ENCODE results near the gene MAG.

MAG gene

GRCh38 chr19:35318679-35319448 lies 26.9 kb downstream of the MAG start:
- peak; percentile 29 for DNase-seq

DNA sequence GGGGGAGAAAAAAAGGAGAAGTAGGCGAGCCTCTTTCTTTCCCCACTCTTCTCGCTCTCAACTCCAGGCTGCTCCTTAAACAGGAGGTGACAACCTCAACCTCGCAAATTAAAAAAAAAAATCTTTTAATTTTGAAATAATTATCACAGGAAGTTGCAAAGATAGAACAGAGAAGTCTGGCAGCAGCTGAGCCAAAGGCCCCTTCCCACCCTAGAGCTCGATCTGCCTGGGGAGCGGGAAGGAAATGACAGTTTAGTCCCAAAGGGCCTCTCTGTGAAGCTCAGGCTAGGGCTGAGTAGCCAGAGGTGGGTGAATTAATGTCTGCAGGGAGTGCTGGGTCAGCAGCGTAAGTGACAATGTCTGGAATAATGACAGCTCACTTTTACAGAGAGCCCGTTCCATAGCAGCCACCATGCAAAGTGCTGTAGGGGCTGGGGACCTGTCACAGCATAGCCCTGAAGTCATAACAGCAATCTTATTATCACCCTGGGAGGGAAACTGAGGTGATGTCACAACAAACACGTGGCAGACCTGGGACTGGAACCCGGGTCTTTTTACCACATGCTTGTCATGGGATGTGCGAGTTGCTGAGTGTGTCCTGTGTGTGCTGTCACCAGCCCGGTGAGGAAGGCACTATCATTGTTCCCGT lies 28.2 kb downstream of the MAG start:
- DNase-seq = no peak

GRCh38 chr19:35321291-35321690 lies 29.3 kb downstream of the MAG start:
- DNase-seq = no peak

GRCh38 chr19:35322014-35322413 lies 30.1 kb downstream of the MAG start:
- no peak for DNase-seq

DNA sequence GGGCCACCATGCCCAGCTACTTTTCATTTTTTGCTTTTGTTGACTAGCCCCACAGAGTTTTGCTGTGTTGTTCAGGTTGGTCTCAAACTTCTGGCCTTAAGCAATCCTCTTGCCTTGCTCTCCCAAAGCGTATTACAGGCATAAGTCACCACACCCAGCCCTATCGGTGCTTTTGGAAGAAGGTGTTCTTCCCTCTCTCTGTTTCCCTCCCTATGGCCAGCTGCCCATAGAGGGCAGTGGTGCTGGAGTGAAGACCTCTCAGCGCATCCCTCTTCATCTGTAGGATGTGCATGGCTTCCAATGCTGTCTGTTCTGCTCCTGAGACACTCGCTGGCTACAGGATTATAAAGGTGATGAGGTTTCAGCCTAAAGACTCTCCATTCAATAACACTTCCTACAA lies 35.7 kb downstream of the MAG start:
- DNase-seq = no peak

DNA sequence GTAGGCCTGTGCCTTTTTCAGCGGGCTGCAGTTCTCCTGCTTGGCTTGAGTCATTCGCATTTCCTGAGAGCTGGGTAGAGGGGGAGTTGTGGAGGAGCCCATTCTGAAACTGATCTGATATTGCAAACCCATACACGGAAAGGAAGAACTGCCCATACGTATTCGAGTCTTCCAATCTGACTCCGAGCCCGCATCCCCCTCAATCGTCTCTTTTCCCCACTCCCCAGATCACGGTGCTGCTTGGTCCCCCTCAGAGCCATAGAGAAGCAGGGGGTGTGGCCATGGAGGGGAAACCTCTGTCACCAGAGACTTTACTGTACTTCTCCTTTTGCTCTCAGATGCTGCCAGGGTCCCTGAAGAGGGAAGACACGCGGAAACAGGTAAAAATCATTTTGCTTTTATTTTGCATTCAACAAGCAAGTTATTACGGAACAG lies 36.9 kb downstream of the MAG start, which contains the start of gene CD22:
Gene CD22, plus strand, starts transcription at position 337 of the 435 bp plus-strand sequence. CDS start 2,854 bp downstream, outside the sequence.
- DNase-seq = no peak

DNA sequence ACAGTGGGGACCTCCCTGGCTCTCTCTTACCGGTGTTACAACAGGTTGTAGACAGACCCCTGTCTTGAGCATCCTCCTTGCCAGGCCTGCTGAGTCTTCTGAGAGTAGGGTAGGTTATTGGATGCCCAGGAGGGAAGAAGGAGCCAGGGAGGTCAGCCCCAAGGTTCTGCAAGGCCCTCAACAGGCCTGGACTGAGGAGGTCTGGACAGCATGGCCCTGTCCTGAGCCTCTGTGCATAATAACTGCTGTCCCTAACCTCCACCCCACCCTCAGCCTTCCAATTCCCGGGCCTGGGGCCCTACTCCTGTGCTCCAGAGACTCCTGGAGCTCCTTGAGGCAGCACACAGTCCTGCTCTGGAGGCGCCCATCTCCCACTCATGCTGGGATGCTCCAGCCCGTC lies 37.4 kb downstream of the MAG start:
- no peak for DNase-seq

DNA sequence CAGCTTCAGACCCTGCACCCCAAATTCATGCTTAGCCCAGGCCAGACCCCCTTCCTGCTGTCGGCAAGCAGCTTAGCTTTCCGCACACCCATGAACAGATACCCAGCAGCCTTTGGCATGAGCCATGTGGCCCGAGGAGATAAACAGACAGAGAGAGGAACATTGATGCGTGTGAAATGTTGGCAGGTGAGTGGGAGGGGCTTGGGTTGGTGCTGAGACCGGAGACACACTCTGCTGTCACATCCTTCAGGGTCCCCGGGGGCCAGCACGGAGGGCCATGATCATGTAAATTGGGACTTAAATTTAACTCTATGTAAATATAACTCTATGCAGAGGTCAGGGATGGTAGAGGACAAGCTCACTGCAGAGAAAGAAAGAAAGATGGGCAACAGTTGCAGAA lies 38.5 kb downstream of the MAG start:
- DNase-seq = no peak

DNA sequence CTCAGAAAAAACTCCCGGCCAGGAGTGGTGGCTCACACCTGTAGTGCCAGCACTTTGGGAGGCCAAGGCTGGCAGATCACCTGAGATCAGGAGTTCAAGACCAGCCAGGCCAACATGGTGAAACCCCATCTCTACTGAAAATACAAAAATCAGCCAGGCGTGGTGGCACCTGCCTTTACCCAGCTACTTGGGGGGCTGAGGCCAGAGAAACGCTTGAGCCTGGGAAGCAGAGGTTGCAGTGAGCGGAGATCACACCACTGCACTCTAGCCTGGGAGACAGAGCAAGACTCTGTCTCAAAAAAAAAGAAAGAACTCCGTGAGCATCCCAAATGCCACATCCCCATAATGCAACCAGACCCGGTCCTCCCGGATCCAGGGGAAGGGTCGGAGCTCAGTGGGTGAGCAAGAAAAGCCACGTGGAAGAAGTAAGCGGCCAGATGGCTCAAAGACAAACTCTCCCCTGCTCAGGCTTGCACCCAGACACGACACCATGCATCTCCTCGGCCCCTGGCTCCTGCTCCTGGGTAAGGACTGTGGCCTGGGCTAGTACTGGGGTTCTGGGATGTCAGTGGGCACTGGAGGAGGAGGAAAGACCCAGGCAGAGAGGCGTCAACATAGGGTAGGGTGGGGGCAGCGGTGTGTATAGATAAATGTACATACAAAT lies 39.7 kb downstream of the MAG start:
- no peak for DNase-seq

DNA sequence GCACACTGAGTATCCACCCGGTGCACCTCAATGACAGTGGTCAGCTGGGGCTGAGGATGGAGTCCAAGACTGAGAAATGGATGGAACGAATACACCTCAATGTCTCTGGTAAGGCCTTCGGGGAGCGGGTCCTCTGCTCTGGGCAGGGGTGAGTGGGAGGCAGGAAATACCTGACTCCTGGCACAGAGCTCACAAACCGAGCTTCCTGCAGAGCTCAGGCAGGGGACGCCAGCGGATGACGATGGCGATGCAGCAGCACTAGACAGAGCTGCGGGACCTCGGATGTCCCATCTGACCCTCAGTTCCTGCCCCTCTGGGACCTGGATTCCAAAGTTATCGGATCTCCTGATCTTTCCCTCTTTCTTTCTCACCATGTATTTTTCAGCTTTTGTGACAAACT lies 40.9 kb downstream of the MAG start:
- no peak for DNase-seq

- no peak for DNase-seq
Measured at GRCh38 chr19:35334144-35334753, 42.3 kb downstream of the MAG start.

GRCh38 chr19:35336166-35336955 lies 44.4 kb downstream of the MAG start:
- no peak for DNase-seq

DNA sequence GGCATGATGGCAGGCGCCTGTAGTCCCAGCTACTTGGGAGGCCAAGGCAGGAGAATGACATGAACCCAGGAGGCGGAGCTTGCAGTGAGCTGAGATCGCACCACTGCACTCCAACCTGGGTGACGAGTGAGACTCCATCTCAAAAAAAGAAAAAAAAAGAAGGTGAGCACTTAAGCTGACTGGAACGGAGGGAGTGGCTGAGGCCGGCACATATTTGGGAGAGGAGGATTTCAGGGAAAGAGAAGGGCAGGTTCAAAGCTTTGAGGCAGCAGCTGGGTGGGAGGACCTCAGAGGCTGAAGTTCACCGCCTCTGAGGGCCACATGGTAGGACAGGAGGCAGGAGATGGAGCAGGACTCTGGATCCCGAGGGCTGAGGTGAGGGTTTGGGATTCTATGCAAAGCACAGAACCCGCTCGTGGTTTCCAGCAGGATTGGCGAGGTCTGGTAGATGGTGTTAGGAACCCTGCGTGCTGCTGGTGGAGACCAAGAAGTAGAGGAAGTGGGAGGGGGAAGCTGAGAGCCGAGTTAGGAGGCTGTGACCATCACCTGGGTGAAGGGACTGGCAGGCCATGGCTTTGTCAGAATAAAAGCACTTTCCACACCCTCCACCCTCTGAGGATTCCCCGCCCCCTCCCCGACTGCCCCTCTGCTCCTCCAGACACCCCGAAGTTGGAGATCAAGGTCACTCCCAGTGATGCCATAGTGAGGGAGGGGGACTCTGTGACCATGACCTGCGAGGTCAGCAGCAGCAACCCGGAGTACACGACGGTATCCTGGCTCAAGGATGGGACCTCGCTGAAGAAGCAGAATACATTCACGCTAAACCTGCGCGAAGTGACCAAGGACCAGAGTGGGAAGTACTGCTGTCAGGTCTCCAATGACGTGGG lies 45.4 kb downstream of the MAG start:
- no peak for DNase-seq

DNA sequence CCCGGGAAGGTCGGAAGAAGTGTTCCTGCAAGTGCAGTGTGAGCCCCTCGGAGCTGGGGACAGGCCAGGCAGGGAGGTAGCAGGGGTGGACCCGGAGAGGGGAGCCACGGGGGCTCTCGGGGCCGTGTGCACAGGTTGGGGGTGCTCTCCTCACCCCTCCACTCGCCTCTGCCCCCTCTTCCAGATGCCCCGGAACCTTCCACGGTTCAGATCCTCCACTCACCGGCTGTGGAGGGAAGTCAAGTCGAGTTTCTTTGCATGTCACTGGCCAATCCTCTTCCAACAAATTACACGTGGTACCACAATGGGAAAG lies 46.0 kb downstream of the MAG start:
- DNase-seq = no peak

DNA sequence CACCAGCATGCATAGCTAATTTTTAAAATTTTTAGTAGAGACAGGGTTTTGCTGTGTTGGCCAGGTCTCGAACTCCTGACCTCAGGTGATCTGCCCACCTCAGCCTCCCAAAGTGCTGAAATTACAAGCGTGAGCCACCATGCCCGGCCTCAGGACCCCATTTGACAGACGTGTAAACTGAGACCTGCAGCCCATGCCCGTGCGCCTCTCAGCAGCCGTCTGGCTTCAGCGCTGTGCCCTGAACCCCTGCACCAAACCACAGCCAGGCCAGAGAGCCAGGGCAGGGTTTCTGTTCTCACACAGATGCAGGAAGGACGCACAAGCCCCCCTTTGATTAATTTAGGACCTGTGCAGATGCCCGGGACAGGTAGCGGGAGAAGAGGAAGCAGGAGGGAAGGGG lies 48.5 kb downstream of the MAG start:
- no peak for DNase-seq

- no peak for DNase-seq
Measured at GRCh38 chr19:35341006-35341405, 49.0 kb downstream of the MAG start.

GRCh38 chr19:35341565-35342225 lies 49.7 kb downstream of the MAG start:
- no peak for DNase-seq

- no peak for DNase-seq
Measured at GRCh38 chr19:35342430-35342829, 50.5 kb downstream of the MAG start.

GRCh38 chr19:35344511-35345031 lies 52.6 kb downstream of the MAG start:
- DNase-seq = no peak

DNA sequence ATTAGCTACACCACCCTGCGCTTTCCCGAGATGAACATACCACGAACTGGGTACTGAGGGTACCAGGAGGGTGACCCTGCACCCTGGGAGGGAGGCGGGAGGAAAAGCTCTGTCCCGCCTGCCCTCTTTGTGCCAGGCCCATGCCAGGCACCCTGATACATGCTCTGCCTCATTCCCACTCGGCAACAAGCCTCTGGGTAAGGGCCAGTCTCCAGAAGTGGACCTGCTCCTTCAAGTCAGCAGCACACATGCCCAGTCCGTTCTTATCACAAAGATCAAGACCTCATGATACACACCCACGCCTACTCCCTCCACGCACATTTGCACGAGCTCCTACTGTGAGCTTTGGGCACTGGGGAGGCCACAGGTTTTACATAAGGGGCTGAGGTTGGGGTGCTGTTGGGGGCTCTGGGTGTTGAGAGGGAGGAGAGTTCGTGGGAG lies 53.7 kb downstream of the MAG start:
- DNase-seq = no peak
